ENCODE results near the gene NLRP6.
"Not testable (repeated sequence)": the region's sequence is repeated elsewhere in the genome, so short reads cannot be mapped to it uniquely, and the experiment has no call there.

Gene NLRP6

DNA sequence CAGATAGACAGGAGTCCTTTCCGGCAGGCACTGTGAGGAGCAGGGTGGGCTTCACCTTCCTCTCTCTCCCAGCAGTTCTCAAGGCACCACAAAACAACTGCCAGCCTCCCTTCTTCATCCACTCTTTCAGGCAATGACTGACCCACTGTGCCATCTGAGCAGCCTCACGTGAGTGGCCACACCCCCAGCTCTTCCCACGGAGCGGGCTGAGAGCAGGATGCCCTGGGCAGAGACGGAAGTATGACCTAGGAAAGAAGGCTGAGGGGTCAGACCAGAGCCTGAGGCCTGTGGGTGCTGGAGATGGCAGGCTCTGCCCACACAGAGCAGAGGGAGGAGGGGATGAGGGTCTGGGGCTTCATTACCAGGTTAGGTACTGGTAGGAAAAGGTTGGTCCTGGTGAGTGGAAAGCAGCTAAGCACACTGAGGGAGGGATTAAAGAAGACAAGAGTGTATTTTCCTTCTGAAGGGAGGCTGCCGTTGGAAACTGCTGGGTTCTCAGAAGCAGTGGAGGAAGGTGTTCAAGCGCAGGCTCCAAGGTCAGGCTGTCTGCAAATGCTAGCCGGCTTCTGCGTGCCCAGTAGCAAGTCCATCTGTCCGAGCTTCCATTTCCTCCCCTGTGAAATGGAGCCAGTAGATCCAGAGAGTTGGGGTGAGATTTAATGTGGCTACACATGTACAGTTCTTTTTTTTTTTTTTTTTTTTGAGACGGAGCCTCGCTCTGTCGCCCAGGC, 4.6 kb downstream of the NLRP6 start:
- no peak for ATAC-seq

- no peak for ATAC-seq
Observed at GRCh38 chr11:283405-284104, 5.3 kb downstream of the NLRP6 start.

- ATAC-seq: no peak
Observed at GRCh38 chr11:284105-285020, 6.2 kb downstream of the NLRP6 start.

- ATAC-seq: no peak
Observed at GRCh38 chr11:285021-285893, 7.0 kb downstream of the NLRP6 start.

GRCh38 chr11:285894-286220, 7.7 kb downstream of the NLRP6 start:
- ATAC-seq: no peak

DNA sequence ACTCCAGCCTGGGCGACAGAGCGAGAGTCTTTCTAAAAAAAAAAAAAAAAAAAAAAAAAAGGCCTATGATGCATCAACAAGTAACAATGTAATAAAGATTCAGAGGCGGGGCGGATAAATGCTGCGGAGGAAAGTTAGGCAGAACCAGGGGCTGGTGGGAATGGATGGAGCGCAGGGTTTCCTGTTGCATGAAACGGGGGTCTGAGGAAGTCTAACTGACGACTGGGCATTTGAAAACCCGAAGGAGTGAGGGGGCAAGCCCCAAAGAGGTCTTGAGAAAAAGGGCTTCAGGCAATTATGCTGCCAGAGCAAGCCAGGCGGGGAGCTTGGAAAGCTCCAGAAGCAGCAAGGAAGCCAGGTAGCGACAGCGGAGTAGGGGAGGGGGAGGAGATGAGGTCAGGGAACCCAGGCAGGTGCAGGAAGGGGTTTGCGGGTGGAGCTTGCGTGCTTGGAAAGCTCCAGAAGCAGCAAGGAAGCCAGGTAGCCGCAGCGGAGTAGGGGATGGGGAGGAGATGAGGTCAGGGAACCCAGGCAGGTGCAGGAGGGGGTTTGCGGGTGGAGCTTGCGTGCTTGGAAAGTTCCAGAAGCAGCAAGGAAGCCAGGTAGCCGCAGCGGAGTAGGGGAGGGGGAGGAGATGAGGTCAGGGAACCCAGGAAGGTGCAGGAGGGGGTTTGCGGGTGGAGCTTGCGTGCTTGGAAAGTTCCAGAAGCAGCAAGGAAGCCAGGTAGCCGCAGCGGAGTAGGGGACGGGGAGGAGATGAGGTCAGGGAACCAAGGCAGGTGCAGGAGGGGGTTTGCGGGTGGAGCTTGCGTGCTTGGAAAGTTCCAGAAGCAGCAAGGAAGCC, 9.0 kb downstream of the NLRP6 start:
- not testable (repeated sequence) for ATAC-seq

DNA sequence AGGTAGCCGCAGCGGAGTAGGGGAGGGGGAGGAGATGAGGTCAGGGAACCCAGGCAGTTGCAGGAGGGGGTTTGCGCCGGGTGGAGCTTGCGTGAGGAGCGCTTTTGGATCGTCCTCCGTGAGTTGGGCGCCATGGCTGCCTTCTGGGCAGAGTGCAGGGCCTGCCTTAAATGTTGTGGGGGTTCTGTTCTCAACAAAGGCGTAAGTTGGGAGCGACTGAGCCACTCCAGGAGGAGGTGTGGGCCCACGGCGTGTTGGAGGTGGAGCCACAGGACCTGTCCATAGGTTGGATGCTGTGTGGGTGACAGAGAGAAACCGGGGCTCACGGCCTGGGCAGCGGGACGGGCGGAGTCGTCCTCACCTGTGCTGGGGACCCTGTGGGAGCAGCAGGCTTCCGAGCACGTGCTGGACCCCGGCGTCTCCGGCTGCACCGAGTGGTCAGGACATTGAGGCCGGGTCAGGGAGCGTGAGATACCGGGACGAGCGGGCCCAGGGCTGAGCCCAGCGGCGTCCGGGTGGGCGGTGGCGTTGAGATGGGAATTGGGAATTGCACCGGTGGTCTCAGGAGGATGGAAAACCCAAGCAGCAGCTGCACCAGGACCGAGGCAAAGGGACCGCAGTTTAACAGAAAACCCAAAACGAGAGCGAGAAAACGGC, 9.7 kb downstream of the NLRP6 start:
- ATAC-seq: peak; percentile 23 to 48

GRCh38 chr11:288478-289397, 10.5 kb downstream of the NLRP6 start, which contains the start of gene PGGHG:
Gene PGGHG (plus strand): TSS chr11:289126. CDS start chr11:289817, 691 bp downstream.
- ATAC-seq: peak; percentile 47 to 54

GRCh38 chr11:289398-289711, 11.1 kb downstream of the NLRP6 start:
- ATAC-seq: no peak

- ATAC-seq: no peak
Observed at GRCh38 chr11:289712-290620, 11.8 kb downstream of the NLRP6 start.

GRCh38 chr11:290621-291231, 12.5 kb downstream of the NLRP6 start:
- no peak for ATAC-seq

DNA sequence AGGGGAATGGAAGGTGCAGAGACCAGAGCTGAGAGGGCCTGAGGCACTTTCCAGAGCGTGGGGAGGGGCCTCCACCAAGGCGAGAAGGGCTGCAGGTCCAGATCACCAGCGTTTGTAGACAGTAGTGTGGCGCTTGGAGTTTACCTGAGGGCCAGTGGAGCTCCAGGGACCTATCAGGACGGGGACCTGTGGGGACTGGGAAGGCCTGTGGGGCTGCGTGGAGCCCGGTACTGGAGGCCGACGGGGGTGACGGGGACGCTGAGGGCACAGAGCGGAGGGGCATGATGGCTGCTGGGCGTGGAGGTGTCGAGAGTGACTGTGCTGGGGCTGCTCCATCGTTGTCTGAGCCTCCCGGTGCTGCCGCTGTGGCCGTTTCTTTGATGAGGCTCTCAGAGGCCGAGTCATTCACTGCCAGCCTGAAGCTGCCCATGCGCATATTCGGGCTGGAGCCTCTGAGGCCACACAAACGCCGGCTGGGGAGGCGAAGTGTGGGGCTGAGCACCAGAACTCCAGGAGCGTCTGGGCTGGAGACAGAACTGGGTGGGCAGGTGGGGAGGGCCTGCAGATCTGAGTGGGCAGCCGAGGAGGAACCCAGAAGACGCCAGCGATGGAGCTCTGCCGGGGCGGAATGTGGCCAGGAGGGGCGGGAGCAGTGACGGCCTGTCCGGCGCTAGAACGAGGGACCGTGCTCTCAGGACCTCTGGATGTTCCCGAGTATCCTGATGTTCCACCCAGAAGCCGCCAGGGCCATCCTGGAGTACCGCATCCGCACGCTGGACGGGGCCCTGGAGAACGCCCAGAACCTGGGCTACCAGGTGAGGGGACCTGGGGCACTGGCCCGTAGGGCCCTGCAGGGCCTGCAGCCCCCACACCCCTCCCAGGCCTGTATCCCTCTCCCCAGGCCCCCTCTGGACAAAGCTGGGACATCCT, 13.3 kb downstream of the NLRP6 start:
- ATAC-seq: no peak

GRCh38 chr11:292211-293121, 14.3 kb downstream of the NLRP6 start:
- ATAC-seq: no peak

- no peak for ATAC-seq
Observed at GRCh38 chr11:293271-293851, 15.2 kb downstream of the NLRP6 start.

DNA sequence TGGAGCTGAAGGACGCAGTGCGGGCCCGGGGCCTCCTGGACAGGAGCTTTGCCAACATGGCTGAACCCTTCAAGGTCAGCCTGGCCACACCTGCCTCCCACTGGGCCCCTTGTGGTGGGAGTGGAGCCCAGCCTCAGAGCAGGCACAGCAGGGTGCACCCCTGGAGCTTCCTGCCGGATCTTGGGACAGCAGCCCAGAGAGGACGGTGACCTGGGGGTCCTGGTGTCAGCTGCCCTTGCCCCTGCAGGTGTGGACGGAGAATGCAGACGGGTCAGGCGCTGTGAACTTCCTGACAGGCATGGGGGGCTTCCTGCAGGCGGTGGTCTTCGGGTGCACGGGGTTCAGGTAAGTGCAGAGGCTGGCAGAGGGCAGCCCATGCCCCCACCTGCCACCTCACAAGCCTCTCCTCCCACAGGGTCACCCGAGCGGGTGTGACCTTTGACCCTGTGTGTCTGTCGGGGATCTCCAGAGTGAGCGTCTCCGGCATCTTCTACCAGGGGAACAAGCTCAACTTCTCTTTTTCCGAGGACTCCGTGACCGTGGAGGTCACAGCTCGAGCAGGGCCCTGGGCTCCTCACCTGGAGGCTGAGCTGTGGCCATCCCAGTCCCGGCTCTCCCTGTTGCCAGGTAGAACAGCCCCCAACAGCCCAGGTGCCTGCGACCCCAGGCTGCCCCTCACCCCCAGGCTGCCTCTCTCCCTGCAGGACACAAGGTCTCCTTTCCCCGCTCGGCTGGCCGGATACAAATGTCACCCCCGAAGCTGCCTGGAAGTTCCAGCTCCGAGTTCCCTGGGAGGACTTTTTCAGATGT, 15.8 kb downstream of the NLRP6 start:
- ATAC-seq: no peak
